GM12878 (cell line): ENCODE results near the gene PLXNA2. TPM values are rescaled to one million over a fixed set of nuclear protein-coding genes. Genes with fewer than 3 reads are reported as not detected.

Experiments used
- BCL3 ChIP-seq: IDR thresholded peaks from 2 replicates; pipeline ENCODE4 v1.6.1; 2011; ENCODE audit warnings: borderline replicate concordance, low read depth, mild to moderate bottlenecking, moderate library complexity, low read length; ENCODE audit not compliant: insufficient read depth, poor library complexity, severe bottlenecking
- RELB ChIP-seq: fragments of 450-650 bp; IDR thresholded peaks from 2 replicates; pipeline ENCODE4 v1.6.1; 2017; ENCODE audit warnings: low read depth, mild to moderate bottlenecking, moderate library complexity
- TARDBP ChIP-seq: IDR thresholded peaks from 2 replicates; pipeline ENCODE4 v1.6.1; 2016; ENCODE audit warnings: borderline replicate concordance
- YY1 ChIP-seq: IDR thresholded peaks from 2 replicates; pipeline ENCODE4 v1.6.1; 2011; ENCODE audit warnings: low read depth, mild to moderate bottlenecking, low read length
- ZNF207 ChIP-seq: fragments of 450-650 bp; IDR thresholded peaks from 2 replicates; pipeline ENCODE4 v1.6.1; 2014; ENCODE audit warnings: antibody characterized with exemption, mild to moderate bottlenecking, borderline replicate concordance
- polyA plus RNA-seq, 11 experiments: library from polyadenylated mRNA; depleted of rRNA in 4 of 11; unstranded in 6 of 11; stranded (reverse) in 5 of 11; fragments of >200 nt; fragmentation: Nextera tagmentation in 4 of 11; fragmentation: Illumina TruSeq in 1 of 11; extraction: Ambion mirVana in 4 of 11; extraction: Trizol in 1 of 11; gene quantifications; 1 replicate in 1 of 11; 2 replicates in 10 of 11; pipeline versions ENCODE4 v1.2.1 to v1.2.3, GENCODE V29; 2011 to 2016; ENCODE audit warnings: inconsistent platforms in 2 of 11, missing spikeins in 2 of 11, low read depth in 1 of 11
- total RNA-seq, 4 experiments: library from RNA; depleted of rRNA in 3 of 4; stranded (reverse); fragments of >200 nt in 3 of 4; fragmentation: Illumina TruSeq in 1 of 4; extraction: Trizol in 1 of 4; gene quantifications; 2 replicates each; pipeline versions ENCODE4 v1.2.1 to v1.2.3, GENCODE V29; 2013 to 2021
- TF ChIP-seq, protein P1 (sequence below): fragments of 150-350 bp; IDR thresholded peaks from 2 replicates; pipeline ENCODE4 v1.6.1; 2016; ENCODE audit warnings: low read depth, low read length
- TF ChIP-seq, protein P2 (sequence below): fragments of 450-650 bp; IDR thresholded peaks from 2 replicates; pipeline ENCODE4 v1.6.1; 2017; ENCODE audit warnings: mild to moderate bottlenecking, low read depth, inconsistent platforms; ENCODE audit not compliant: poor library complexity, severe bottlenecking

The PLXNA2 gene
- total and polyA plus RNA-seq, 10 of the 15 experiments (the other 5 are each of a cell fraction or from before 2014, with no cell fraction given), result under 0.01 to 0.08 (median 0.07) TPM; not detected in 4

DNA sequence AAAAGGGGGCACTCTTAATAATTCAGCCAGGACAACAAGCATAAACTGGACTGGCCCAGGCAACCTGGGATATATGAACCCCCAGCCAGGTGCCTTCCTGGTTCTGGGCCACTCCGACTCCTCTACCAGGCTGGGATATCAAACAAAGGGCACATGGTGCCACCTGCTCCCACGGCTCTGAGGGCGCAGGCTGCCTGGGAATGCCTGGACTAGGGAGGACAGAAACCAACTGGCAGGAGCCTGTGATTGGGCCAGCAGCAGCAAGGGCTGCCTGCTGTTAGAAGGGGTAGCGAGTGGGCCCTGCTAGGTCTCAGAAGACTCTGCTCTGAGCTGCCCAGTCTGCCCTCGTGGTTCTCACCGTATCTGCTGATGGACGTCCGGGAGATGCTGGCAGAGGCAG, 210.0 kb downstream of the PLXNA2 start (continued):
- TF ChIP-seq, protein P1, sequence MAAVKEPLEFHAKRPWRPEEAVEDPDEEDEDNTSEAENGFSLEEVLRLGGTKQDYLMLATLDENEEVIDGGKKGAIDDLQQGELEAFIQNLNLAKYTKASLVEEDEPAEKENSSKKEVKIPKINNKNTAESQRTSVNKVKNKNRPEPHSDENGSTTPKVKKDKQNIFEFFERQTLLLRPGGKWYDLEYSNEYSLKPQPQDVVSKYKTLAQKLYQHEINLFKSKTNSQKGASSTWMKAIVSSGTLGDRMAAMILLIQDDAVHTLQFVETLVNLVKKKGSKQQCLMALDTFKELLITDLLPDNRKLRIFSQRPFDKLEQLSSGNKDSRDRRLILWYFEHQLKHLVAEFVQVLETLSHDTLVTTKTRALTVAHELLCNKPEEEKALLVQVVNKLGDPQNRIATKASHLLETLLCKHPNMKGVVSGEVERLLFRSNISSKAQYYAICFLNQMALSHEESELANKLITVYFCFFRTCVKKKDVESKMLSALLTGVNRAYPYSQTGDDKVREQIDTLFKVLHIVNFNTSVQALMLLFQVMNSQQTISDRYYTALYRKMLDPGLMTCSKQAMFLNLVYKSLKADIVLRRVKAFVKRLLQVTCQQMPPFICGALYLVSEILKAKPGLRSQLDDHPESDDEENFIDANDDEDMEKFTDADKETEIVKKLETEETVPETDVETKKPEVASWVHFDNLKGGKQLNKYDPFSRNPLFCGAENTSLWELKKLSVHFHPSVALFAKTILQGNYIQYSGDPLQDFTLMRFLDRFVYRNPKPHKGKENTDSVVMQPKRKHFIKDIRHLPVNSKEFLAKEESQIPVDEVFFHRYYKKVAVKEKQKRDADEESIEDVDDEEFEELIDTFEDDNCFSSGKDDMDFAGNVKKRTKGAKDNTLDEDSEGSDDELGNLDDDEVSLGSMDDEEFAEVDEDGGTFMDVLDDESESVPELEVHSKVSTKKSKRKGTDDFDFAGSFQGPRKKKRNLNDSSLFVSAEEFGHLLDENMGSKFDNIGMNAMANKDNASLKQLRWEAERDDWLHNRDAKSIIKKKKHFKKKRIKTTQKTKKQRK, result no peak
- TF ChIP-seq YY1, result no peak
- TF ChIP-seq BCL3, result no peak
- no peak for TF ChIP-seq ZNF207
- TF ChIP-seq, protein P2, sequence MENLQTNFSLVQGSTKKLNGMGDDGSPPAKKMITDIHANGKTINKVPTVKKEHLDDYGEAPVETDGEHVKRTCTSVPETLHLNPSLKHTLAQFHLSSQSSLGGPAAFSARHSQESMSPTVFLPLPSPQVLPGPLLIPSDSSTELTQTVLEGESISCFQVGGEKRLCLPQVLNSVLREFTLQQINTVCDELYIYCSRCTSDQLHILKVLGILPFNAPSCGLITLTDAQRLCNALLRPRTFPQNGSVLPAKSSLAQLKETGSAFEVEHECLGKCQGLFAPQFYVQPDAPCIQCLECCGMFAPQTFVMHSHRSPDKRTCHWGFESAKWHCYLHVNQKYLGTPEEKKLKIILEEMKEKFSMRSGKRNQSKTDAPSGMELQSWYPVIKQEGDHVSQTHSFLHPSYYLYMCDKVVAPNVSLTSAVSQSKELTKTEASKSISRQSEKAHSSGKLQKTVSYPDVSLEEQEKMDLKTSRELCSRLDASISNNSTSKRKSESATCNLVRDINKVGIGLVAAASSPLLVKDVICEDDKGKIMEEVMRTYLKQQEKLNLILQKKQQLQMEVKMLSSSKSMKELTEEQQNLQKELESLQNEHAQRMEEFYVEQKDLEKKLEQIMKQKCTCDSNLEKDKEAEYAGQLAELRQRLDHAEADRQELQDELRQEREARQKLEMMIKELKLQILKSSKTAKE, result no peak
- no peak for TF ChIP-seq TARDBP
- no peak for TF ChIP-seq RELB
- TF ChIP-seq, all 136 proteins: peak for 0
